Fibroblast of the aortic adventitia (primary cell): ENCODE measurements around the gene LGALS4. TPM values are rescaled to one million over a fixed set of nuclear protein-coding genes. Genes with fewer than 3 reads are reported as not detected.

Source experiments
- DNase-seq: peaks from one replicate; pipeline ENCODE4 v3.0.0-alpha.2; 2010; ENCODE audit warnings: low read depth
- H3K4me3 ChIP-seq: 2 replicates; pipeline ENCODE4 v1.5.1; 2011; ENCODE audit warnings: low read depth, mild to moderate bottlenecking, control low read depth, low read length, moderate library complexity
- total RNA-seq: library from RNA; depleted of rRNA; stranded (reverse); fragments of >200 nt; gene quantifications from 2 replicates; pipeline ENCODE4 v1.2.3, GENCODE V29; 2012; ENCODE audit warnings: low replicate concordance
- TF ChIP-seq, protein P1 (sequence below): IDR thresholded peaks from 2 replicates; pipeline ENCODE4 v1.5.1; 2011; ENCODE audit warnings: mild to moderate bottlenecking, low read length, control low read depth, inconsistent platforms; ENCODE audit not compliant: insufficient read depth

The LGALS4 gene
- total RNA-seq, 1 donor: not detected

DNA sequence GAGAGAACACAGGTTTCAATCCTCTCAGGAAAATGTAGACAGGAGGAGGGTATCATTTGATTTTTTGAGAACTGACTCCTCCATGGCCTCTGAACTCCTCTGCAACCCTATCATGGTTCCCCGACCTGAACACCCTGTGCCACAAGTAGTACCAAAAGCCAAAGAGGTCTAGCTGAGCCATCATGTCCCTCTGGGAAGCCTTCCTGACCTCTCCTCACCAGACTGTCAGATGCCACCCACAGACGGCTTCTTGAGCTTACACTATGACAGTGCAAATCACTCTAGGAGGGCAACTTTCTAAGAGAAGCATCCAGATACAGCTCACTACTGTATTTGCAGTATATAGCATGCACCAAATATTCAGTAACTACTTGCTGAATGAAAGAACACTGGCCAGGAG lies 33.4 kb upstream of the LGALS4 start:
- TF ChIP-seq, protein P1, sequence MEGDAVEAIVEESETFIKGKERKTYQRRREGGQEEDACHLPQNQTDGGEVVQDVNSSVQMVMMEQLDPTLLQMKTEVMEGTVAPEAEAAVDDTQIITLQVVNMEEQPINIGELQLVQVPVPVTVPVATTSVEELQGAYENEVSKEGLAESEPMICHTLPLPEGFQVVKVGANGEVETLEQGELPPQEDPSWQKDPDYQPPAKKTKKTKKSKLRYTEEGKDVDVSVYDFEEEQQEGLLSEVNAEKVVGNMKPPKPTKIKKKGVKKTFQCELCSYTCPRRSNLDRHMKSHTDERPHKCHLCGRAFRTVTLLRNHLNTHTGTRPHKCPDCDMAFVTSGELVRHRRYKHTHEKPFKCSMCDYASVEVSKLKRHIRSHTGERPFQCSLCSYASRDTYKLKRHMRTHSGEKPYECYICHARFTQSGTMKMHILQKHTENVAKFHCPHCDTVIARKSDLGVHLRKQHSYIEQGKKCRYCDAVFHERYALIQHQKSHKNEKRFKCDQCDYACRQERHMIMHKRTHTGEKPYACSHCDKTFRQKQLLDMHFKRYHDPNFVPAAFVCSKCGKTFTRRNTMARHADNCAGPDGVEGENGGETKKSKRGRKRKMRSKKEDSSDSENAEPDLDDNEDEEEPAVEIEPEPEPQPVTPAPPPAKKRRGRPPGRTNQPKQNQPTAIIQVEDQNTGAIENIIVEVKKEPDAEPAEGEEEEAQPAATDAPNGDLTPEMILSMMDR: no peak
- DNase-seq: no peak
- no peak overlapping the region for H3K4me3 ChIP-seq

DNA sequence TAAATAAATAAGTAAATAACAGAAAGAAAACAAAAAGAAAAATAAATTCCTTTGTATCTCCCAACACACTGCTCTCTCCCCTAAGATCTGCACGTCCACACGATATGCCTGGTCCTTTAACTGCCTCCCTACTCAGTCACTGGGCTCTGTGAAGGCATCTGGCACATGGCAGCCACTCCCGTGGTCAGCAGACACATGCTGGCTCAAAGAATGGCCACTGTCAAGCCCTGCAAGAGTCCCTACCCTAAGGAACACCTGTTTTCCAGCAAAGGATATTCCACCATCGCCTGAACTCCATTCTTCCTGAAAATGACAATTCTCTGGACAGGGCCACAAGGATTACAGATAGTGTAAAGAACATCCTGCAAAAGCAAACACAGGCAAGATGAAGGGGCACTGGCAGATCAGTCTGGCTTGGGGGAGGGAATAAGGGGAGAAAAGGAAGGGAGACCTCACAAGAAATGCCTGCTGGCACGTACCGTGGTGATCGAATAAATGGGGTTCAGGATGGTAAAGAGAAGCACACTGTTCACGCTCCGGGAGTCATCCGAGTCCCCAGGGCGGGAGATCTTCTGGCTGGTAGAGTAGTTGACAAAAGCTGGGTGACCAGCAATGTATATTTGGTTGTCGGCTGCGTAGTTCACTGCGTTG lies 32.8 kb upstream of the LGALS4 start:
- DNase-seq: no peak
- no peak overlapping the region for H3K4me3 ChIP-seq
- TF ChIP-seq, protein P1: no peak

DNA sequence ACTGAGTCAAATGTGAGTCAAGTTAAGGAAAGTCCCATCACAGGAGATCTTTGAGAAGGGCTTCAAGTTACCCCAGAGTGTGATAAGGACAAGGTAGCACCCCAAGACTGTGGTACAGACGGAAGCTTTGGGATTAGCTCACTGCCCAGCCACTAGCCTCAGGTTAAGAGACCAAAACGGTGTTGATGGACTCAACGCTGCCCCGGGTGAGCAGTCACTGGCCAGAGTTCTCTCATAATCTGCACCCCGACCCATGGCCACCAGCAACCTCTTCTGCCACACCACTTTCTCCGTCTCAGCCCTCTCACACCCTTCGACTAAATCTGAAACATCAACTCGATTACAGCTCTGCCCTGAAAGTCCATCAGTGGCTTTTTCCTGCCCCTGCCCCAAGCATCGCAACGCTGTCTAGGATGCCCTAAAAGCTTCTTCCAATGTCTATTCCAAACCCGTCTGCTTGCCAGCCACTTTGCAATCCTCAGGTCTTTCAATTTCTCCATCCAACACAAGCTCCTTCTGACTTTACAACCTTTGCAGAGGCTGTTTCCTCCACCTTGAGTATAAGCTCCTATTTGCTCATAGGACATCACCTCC lies 31.4 kb upstream of the LGALS4 start:
- no peak for DNase-seq
- no peak overlapping the region for H3K4me3 ChIP-seq
- TF ChIP-seq, protein P1: no peak

DNA sequence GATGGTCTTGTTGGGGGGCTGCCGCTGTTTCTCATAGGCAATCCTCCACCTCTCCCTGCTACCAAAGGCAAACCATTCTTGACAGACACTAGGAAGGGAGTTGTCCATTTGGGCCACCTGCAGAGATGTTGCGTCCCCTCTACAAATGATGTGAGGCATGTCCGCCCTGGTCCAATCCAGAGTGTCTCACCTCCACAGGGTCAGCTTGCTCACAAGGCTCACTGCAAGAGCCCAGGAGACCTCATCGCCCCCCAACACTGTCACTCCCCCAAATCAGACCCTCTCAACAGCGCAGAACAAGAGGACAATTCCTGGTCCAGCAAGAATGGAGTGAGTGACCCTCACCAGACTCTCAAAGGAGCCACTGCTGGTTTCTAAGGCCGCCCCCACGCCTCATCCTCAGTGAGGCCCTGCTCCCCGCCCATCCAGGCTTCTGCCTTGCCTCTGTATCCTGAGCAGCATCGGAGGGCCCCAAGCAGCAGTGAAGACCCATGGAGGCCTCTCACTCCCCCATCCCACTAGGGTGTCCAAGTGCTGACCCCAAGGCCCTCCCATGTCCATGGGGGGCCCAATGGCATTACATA lies 30.5 kb upstream of the LGALS4 start:
- TF ChIP-seq, protein P1: no peak

DNA sequence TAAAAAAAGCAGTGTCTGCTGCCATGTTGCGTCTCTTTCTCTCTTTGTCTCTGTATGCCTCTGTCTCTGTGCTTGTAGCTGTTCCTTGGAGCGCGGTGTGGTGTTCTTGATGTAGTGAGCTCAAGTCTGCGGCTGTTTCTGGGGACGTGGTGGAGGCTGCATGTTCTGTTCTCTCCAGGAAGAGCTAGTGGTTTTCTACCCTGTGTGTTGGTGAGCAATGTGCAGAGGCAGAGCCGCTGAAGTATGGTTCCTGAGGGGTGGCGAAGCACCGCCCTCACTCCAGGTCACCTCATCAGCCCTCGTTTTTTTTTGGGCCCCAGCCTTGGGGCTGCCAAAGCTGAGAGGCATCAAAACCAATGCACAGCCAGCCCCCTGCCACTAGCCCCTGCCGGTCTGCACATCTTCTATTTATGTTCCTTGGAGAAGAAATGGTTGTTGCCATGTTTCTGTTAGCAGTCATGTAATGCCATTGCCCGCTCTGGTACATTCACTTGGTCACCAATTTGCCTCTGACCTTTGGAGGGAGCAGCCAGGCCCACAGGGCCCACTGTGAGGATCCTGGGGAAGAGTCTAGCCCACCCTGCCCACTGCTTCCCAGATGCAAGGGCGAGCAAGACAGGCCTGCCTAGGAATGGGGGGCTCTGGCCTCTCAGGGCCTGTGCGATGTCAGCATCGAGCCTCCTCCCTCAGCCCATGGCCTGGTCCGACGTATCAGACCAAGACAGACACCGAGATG lies 29.9 kb upstream of the LGALS4 start:
- DNase-seq: no peak
- TF ChIP-seq, protein P1: no peak
- H3K4me3 ChIP-seq: no peak overlapping the region

More for the DNA sequence above, 30.5 kb upstream of the LGALS4 start:
- no peak overlapping the region for H3K4me3 ChIP-seq
- no peak for DNase-seq

DNA sequence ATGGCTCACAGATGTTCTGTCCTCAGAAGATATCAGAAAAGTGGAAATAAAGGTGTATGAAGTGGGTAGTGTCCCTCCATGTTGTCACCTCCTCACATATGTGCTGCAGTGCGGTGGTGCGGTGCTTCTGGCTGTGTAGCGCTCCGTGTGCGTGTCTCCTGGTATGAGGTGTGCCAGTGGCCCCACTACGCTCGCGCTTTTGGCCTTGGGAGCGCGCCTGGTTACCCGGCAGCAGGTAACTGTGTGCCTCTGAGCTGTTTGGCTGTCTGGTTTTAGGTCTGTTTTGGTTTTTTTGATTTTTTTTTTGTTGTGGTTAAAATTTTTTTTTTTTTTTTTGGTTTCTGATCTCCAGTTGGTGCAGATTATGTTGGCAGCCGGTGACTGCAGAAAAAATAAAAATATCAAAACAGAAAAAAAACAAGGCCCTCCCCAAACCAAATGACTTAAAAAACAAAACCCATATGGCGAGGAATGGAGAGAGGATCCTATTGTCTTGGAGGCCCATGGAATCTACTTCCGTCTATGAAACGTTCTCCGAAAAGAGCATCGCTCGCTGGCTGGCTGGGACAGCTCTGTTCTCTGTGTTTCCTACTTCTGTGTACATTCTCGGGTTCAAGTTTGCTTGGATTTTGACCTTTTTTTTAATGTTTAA lies 29.2 kb upstream of the LGALS4 start:
- TF ChIP-seq, protein P1: no peak
- H3K4me3 ChIP-seq: no peak overlapping the region
- no peak for DNase-seq
